AG04450 (cell line): ENCODE measurements around the gene MSL1. TPM values are rescaled to one million over a fixed set of nuclear protein-coding genes. Genes with fewer than 3 reads are reported as not detected.

Experiments used
- CTCF ChIA-PET: fragments of 300-600, 350-600 bp; formaldehyde crosslinking; extraction: SDS; loops from one replicate; lab custom pipeline; 2022; ENCODE audit warnings: antibody characterized with exemption, inconsistent platforms; lab: Charles Lee
- POLR2A ChIA-PET: fragments of 350-600 bp; formaldehyde crosslinking; extraction: SDS; loops from one replicate; lab custom pipeline; 2021; ENCODE audit warnings: antibody characterized with exemption, inconsistent platforms; lab: Yijun Ruan, JAX
- DNase-seq: peaks from one replicate; pipeline ENCODE4 v3.0.0-alpha.2; 2011; ENCODE audit warnings: low read depth, low spot score
- H3K27ac ChIP-seq: one replicate; pipeline ENCODE4 v1.5.1; 2012; ENCODE audit warnings: low read depth, low read length, control low read depth
- H3K27me3 ChIP-seq: one replicate; pipeline ENCODE4 v1.6.0; 2012; ENCODE audit warnings: low read length; ENCODE audit not compliant: control insufficient read depth, insufficient read depth
- H3K4me3 ChIP-seq: 2 replicates; pipeline ENCODE4 v1.5.1; 2011; ENCODE audit warnings: mild to moderate bottlenecking, low read depth, low read length, control low read depth
- H3K9me3 ChIP-seq: 2 replicates; pipeline ENCODE4 v1.5.1; 2012; ENCODE audit warnings: low read length; ENCODE audit not compliant: control insufficient read depth, insufficient read depth
- polyA plus RNA-seq: library from polyadenylated mRNA; depleted of rRNA; stranded (reverse); fragments of >200 nt; gene quantifications from 2 replicates; pipeline ENCODE4 v1.2.3, GENCODE V29; 2011
- TF ChIP-seq, protein P1 (sequence below): IDR thresholded peaks from 2 replicates; pipeline ENCODE4 v1.5.1; 2011; ENCODE audit warnings: low read depth, low read length, control low read depth, inconsistent platforms

MSL1 gene
- polyA plus RNA-seq, 1 experiment = 92.2 TPM

DNA sequence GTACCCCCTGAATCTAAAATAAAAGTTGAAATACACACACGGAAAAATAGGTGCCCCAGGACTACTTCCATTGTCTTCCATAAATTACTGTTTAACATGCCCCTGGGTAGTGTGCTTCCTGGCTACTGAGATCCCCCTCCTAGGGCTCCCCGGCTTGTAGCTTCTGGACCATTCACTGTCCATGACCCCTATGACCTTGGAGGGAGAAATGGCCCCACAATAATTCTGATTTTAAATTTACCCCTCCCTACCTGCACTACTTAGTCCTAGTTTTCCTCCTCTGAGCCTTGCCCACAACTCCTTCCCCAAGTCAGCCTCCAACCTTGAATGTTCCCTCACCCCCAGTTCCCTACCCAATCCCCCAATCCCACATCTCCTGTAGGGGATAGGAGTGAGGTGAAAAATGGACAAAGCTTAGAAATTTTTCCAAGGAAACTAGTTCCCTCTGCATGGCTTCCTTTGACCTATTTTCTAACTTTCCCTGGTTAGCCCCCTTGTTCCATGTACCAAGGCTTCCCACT is 9.5 kb upstream of the MSL1 start:
- TF ChIP-seq, protein P1, sequence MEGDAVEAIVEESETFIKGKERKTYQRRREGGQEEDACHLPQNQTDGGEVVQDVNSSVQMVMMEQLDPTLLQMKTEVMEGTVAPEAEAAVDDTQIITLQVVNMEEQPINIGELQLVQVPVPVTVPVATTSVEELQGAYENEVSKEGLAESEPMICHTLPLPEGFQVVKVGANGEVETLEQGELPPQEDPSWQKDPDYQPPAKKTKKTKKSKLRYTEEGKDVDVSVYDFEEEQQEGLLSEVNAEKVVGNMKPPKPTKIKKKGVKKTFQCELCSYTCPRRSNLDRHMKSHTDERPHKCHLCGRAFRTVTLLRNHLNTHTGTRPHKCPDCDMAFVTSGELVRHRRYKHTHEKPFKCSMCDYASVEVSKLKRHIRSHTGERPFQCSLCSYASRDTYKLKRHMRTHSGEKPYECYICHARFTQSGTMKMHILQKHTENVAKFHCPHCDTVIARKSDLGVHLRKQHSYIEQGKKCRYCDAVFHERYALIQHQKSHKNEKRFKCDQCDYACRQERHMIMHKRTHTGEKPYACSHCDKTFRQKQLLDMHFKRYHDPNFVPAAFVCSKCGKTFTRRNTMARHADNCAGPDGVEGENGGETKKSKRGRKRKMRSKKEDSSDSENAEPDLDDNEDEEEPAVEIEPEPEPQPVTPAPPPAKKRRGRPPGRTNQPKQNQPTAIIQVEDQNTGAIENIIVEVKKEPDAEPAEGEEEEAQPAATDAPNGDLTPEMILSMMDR = no peak
- Histone ChIP-seq H3K27me3 (no peaks in the 10 kb centered on the region), H3K27ac (peak overlapping the region; percentile 54), H3K4me3 (no peak overlapping the region), H3K9me3 (no peaks in the 10 kb centered on the region)
- ChIA-PET POLR2A (interaction anchor here (0.5 to 5.4 kb wide), 15 partner anchors 11 to 91 kb away, joined by 3 to 66 read pairs (median 9); partner anchors contain the start of genes CASC3, MSL1 and NR1D1), CTCF (interaction anchor here (0.5 to 4.9 kb wide), 34 partner anchors 8 to 179 kb away, joined by 3 to 83 read pairs (median 6); partner anchors contain the start of genes CASC3, CSF3, MED24 and MSL1)
- DNase-seq = no peak

DNA sequence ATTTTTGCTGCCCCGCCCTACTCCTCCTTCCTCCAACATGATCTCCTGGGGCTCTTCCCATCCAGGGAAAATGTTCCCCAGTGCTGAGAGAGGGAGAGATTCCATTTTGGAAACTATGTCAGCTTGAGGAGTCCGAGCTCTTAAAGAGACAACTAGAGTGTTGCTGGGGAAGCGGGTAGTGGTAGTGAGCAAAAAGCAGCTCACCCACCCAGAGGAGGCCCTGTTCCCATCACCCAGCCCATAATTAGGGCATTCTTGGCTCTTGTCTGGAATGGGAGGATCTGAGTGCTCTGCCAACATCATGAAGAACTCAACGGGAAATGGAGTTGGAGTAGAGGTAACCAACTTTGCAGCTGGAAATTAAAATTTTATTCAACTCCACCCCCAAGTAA is 9.1 kb upstream of the MSL1 start:
- ChIA-PET CTCF (interaction anchor here (0.6 to 4.9 kb wide), 32 partner anchors 10 to 233 kb away, joined by 3 to 83 read pairs (median 8); partner anchors contain the start of genes CASC3, CSF3, MED24 and MSL1), POLR2A (interaction anchor here (0.5 to 5.4 kb wide), 14 partner anchors 10 to 374 kb away, joined by 3 to 66 read pairs (median 6); partner anchors contain the start of genes CASC3, MSL1, NR1D1 and PSMD3)
- Histone ChIP-seq H3K4me3 (no peak overlapping the region), H3K9me3 (no peaks in the 10 kb centered on the region), H3K27me3 (no peaks in the 10 kb centered on the region), H3K27ac (peak overlapping the region; percentile 54)
- TF ChIP-seq, protein P1 = no peak
- no peak for DNase-seq

DNA sequence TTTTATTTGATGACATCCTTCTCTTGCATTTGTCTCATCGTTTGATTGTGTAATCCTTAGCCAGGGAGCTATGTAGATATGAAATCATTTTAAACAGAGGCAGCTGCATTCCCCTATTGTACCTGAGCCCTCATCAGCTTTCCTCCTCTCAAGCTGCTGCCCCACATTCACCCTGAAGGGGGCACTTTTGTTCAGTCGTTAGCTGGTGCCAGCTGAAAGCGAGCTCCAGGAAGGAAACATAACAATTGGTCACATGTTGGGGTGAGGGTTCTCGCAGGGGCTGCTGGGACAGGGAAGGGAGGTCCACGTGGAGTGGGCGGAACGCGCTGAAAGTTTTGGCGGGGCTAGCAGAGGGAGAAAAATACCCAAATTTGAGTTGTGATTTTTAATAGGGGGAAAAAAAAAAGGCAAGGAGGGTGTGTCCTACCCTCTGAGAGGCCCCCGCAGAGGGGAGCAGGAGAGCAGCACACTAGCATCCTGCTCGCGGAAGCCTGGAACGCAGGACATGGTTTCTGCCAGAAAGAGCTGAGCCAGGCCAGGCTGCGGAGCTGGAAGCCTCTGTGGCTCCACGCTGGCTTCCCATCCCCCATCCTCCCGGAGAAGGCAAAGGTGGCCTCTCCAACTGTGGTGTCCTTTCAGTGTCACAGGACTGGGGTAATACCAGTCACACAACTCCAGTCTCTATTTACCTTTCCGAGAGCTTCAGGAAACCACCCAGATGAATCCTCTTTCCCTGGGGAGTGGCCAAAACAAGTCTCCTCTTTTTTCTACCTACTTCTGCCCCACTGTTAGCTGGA is 8.5 kb upstream of the MSL1 start:
- CTCF ChIA-PET = interaction anchor here (0.5 to 4.9 kb wide), 35 partner anchors 10 to 232 kb away, joined by 3 to 83 read pairs (median 6); partner anchors contain the start of genes CASC3, CSF3, MED24 and MSL1
- TF ChIP-seq, protein P1 = peak; percentile 84
- Histone ChIP-seq H3K27ac (peak overlapping the region; percentile 84), H3K9me3 (no peaks in the 10 kb centered on the region), H3K27me3 (no peaks in the 10 kb centered on the region), H3K4me3 (peak overlapping the region; percentile 54)
- DNase-seq = peak; percentile 87
- POLR2A ChIA-PET = interaction anchor here (0.7 to 5.4 kb wide), 13 partner anchors 10 to 373 kb away, joined by 3 to 66 read pairs (median 5); partner anchors contain the start of genes CASC3, MSL1, NR1D1 and PSMD3

DNA sequence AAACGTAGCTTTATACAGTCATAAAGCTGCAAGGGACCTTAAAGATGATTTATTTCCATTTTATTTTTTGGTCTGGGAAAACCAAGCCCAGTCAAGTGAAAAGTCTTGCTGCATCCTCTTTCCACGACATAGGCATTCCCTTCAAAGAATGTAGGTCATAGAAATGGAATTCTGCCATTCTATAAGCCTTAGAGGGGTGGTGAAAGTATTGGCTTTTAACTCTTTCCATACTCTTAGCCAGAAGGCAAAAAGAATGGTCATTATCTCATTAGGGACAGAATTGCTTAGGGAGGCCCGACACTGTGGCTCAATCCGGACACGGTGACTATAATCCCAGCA is 7.9 kb upstream of the MSL1 start:
- peak overlapping the region; percentile 84 for H3K27ac ChIP-seq
- DNase-seq = no peak
- TF ChIP-seq, protein P1 = no peak
- H3K9me3 ChIP-seq = no peaks in the 10 kb centered on the region
- no peak overlapping the region; the same call in 1 of the 2 replicates for H3K4me3 ChIP-seq
- H3K27me3 ChIP-seq = no peaks in the 10 kb centered on the region
- ChIA-PET CTCF (interaction anchor here (0.6 to 4.9 kb wide), 23 partner anchors 10 to 203 kb away, joined by 3 to 83 read pairs (median 14); partner anchors contain the start of genes CASC3, CSF3, MED24 and MSL1), POLR2A (interaction anchor here (0.6 to 5.4 kb wide), 8 partner anchors 9 to 145 kb away, joined by 3 to 66 read pairs (median 11); partner anchors contain the start of genes CASC3, MSL1 and NR1D1)
